Psoas muscle (tissue), 8 donors: ENCODE measurements around the gene F5. TPM values are rescaled to one million over a fixed set of nuclear protein-coding genes. Genes with fewer than 3 reads are reported as not detected.

ENCODE experiments used
- ATAC-seq, 4 donors: fragments of 200-7000 bp; cut with Tn5 transposase; one replicate each; pipeline ENCODE4 v1.9.1; 2020; ENCODE audit warnings: moderate library complexity in 3 of 4, mild to moderate bottlenecking in 2 of 4
- DNase-seq, 2 donors: peaks; one replicate each; pipeline ENCODE4 v3.0.0-alpha.2; 2020
- H3K27ac ChIP-seq: fragments of 200-600 bp; one replicate; pipeline ENCODE4 v1.8.0; 2022
- H3K27me3 ChIP-seq, 3 donors: fragments of 200-600 bp in 1 of 3; one replicate each; pipeline versions ENCODE4 v1.6.1 to v1.8.0; 2013 to 2022; ENCODE audit warnings: low read length in 2 of 3, mild to moderate bottlenecking in 2 of 3, moderate library complexity in 1 of 3; ENCODE audit not compliant: insufficient read depth in 3 of 3
- H3K36me3 ChIP-seq, 2 donors: fragments of 200-600 bp in 1 of 2; one replicate each; pipeline versions ENCODE4 v1.6.1 to v1.8.0; 2013 to 2022; ENCODE audit warnings: low read depth in 1 of 2, mild to moderate bottlenecking in 1 of 2, moderate library complexity in 1 of 2; ENCODE audit not compliant: insufficient read depth in 1 of 2
- H3K4me1 ChIP-seq: fragments of 200-600 bp; one replicate; pipeline ENCODE4 v1.8.0; 2022
- H3K4me3 ChIP-seq: fragments of 200-600 bp; one replicate; pipeline ENCODE4 v1.8.0; 2022; ENCODE audit warnings: mild to moderate bottlenecking
- H3K9me3 ChIP-seq: fragments of 200-600 bp; one replicate; pipeline ENCODE4 v1.8.0; 2022
- WGBS, 3 donors: extraction: QIAGEN DNeasy Blood & Tissue Kit; methylation state at CpG; one replicate each; pipeline versions ENCODE4 v1.1.6 to v1.1.7; 2013; 5-methylcytosine and 5-hydroxymethylcytosine counted together
- intact Hi-C, 2 donors: fragments of 100-400 bp; cut with DNase I; formaldehyde crosslinking; loops; one replicate each; pipeline versions ENCODE4 v1.11.0 to v1.14.2; 2022
- polyA plus RNA-seq, 3 donors: library from polyadenylated mRNA; stranded (reverse); fragments of 200-250 nt; gene quantifications; one replicate each; pipeline ENCODE4 v1.2.3, GENCODE V29; 2013
- total RNA-seq, 4 donors: library from RNA; stranded (reverse); fragmentation: NEBNext Ultra II Directional in 2 of 4; extraction: Animal tissue kit (Norgen Biotek cat#: 25700) in 2 of 4; gene quantifications; one replicate each; pipeline versions ENCODE4 v1.2.1 to v1.2.4, GENCODE V29; 2021 to 2023
- TF ChIP-seq, protein P1 (sequence below): fragments of 200-600 bp; IDR thresholded peaks from one replicate; pipeline ENCODE4 v1.8.0; 2022; ENCODE audit warnings: antibody characterized with exemption
- donor health status: healthy with polysubstance abuse.
- donor health status: DM: no; HTN: no; CAD: no; lungs with moderate emphysema.
- donor health status: Bipolar disorder and iron deficiency.
- donor health status: healthy.
- donor health status: DM: yes; HTN: yes; CAD: no.
- donor health status: DM: no; HTN: no; CAD: no.
- donor health status: DM: no; HTN: no; CAD: no.
- donor health status: DM: yes; HTN: yes; CAD: no.

F5 gene
- total and polyA plus RNA-seq, 7 donors: 0.01 to 0.22 (median 0.08) TPM; not detected in 2

DNA sequence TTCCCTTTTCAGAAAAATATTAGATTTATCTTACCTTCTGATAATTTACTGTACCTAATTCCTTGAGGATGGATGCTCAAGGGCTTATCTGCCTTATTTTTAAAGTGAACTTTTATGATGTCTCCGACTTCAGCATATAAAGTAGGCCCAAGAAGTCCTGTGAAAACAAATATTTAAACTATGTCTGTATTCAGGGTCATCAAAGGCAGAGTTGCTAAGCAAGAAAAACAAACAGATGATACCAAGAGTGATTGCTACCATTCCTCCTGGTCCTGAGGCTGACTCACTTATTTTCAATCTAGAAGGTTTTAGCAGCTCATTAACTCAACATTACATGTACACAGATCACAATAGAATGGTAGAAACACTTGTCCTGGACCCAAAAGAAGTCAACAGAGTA is 14.1 kb downstream of the F5 start:
- H3K27me3 ChIP-seq: no peaks in the 10 kb centered on the region
- no peaks in the 10 kb centered on the region for H3K36me3 ChIP-seq
- TF ChIP-seq, protein P1, sequence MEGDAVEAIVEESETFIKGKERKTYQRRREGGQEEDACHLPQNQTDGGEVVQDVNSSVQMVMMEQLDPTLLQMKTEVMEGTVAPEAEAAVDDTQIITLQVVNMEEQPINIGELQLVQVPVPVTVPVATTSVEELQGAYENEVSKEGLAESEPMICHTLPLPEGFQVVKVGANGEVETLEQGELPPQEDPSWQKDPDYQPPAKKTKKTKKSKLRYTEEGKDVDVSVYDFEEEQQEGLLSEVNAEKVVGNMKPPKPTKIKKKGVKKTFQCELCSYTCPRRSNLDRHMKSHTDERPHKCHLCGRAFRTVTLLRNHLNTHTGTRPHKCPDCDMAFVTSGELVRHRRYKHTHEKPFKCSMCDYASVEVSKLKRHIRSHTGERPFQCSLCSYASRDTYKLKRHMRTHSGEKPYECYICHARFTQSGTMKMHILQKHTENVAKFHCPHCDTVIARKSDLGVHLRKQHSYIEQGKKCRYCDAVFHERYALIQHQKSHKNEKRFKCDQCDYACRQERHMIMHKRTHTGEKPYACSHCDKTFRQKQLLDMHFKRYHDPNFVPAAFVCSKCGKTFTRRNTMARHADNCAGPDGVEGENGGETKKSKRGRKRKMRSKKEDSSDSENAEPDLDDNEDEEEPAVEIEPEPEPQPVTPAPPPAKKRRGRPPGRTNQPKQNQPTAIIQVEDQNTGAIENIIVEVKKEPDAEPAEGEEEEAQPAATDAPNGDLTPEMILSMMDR: no peak
- no peaks in the 10 kb centered on the region for H3K4me1 ChIP-seq
- H3K27ac ChIP-seq: no peak overlapping the region
- no peaks in the 10 kb centered on the region for H3K9me3 ChIP-seq
- ATAC-seq: no peak
- 43 to 72% (median 66%) methylated on average over 1 of the region's 1 CpG for WGBS, 3 donors
- intact Hi-C loops: no loop called here
- no peak overlapping the region for H3K4me3 ChIP-seq
- DNase-seq: no peak

GRCh38 chr1:169571450-169571849 is 14.8 kb downstream of the F5 start:
- H3K27ac ChIP-seq: no peak overlapping the region
- ATAC-seq: no peak
- intact Hi-C loops: no loop called here

GRCh38 chr1:169570172-169570574 is 16.1 kb downstream of the F5 start:
- Histone ChIP-seq H3K36me3 (no peaks in the 10 kb centered on the region), H3K27me3 (no peaks in the 10 kb centered on the region), H3K4me3 (no peak overlapping the region), H3K4me1 (no peaks in the 10 kb centered on the region), H3K9me3 (no peaks in the 10 kb centered on the region), H3K27ac (no peak overlapping the region)
- 43 to 61% (median 56%) methylated on average over 1 of the region's 1 CpG for WGBS, 3 donors
- no peak for ATAC-seq
- no peak for DNase-seq
- intact Hi-C loops: no loop called here
- TF ChIP-seq, protein P1: no peak

More at GRCh38 chr1:169571450-169571849, 14.8 kb downstream of the F5 start:
- H3K4me1 ChIP-seq: no peaks in the 10 kb centered on the region
- no peak for DNase-seq
- TF ChIP-seq, protein P1: no peak
- no peaks in the 10 kb centered on the region for H3K27me3 ChIP-seq
- no peaks in the 10 kb centered on the region for H3K9me3 ChIP-seq
- WGBS, 3 donors: 47 to 72% (median 58%) methylated on average over 3 of the region's 3 CpGs
- no peak overlapping the region for H3K4me3 ChIP-seq
- H3K36me3 ChIP-seq: no peaks in the 10 kb centered on the region

GRCh38 chr1:169568497-169568896 is 17.8 kb downstream of the F5 start:
- TF ChIP-seq, protein P1: no peak
- ATAC-seq (no peak), DNase-seq (no peak)
- 28 to 54% (median 29%) methylated on average over 1 of the region's 1 CpG for WGBS, 3 donors
- H3K4me3 ChIP-seq: no peak overlapping the region
- H3K36me3 ChIP-seq: no peaks in the 10 kb centered on the region
- intact Hi-C loops: no loop called here
- no peaks in the 10 kb centered on the region for H3K4me1 ChIP-seq
- H3K9me3 ChIP-seq: no peaks in the 10 kb centered on the region
- no peak overlapping the region for H3K27ac ChIP-seq
- H3K27me3 ChIP-seq: no peaks in the 10 kb centered on the region
